H1 (cell line): Measurements from ENCODE around the gene NODAL. TPM values are rescaled to one million over a fixed set of nuclear protein-coding genes. Genes with fewer than 3 reads are reported as not detected.

ENCODE experiments used
- CTCF ChIA-PET: fragments of 300-600 bp; sonication (Branson Sonifier 250); formaldehyde crosslinking; loops from one replicate; lab custom pipeline; 2021; ENCODE audit not compliant: partially characterized antibody; lab: Charles Lee
- POLR2A ChIA-PET: fragments of 300-600 bp; sonication (Branson Sonifier 250); formaldehyde crosslinking; loops from one replicate; lab custom pipeline; 2021; ENCODE audit warnings: inconsistent platforms; ENCODE audit not compliant: partially characterized antibody; lab: Charles Lee
- DNase-seq, 2 experiments: peaks; one replicate each; pipeline versions ENCODE4 v3.0.0 to v3.0.0-alpha.2; 2010 to 2022; ENCODE audit warnings: low spot score in 2 of 2, low read depth in 1 of 2, mixed read lengths in 1 of 2
- FAIRE-seq: peaks from 2 replicates; lab custom pipeline; 2011; peaks lifted over from hg19 to GRCh38; lab: Jason Lieb, UNC
- H2AFZ ChIP-seq: 2 replicates; pipeline ENCODE4 v1.8.1; 2012; ENCODE audit warnings: low read length, inconsistent platforms
- H2AK5ac ChIP-seq: 2 replicates; pipeline ENCODE4 v1.6.1; 2013; ENCODE audit warnings: low read depth, low read length
- H2BK120ac ChIP-seq: replicated peaks from 2 replicates; pipeline ENCODE3; 2013; ENCODE audit warnings: low read depth, low read length, inconsistent platforms
- H2BK12ac ChIP-seq: 2 replicates; pipeline ENCODE4 v1.6.1; 2013; ENCODE audit warnings: low read depth, low read length
- H2BK15ac ChIP-seq: 2 replicates; pipeline ENCODE4 v1.6.1; 2013; ENCODE audit warnings: low read length
- H2BK20ac ChIP-seq: 2 replicates; pipeline ENCODE4 v1.6.1; 2013; ENCODE audit warnings: low read length
- H2BK5ac ChIP-seq: 2 replicates; pipeline ENCODE4 v1.6.1; 2013; ENCODE audit warnings: low read depth, low read length
- H3K14ac ChIP-seq: 2 replicates; pipeline ENCODE4 v1.6.1; 2013; ENCODE audit warnings: inconsistent platforms; ENCODE audit not compliant: insufficient read length
- H3K18ac ChIP-seq: 2 replicates; pipeline ENCODE4 v1.6.1; 2013; ENCODE audit warnings: low read length; ENCODE audit errors: extremely low read depth
- H3K23ac ChIP-seq: 2 replicates; pipeline ENCODE4 v1.6.1; 2013; ENCODE audit warnings: inconsistent platforms; ENCODE audit not compliant: insufficient read length
- H3K23me2 ChIP-seq: 2 replicates; pipeline ENCODE4 v1.6.1; 2013; ENCODE audit warnings: low read depth, low read length
- H3K27ac ChIP-seq: 2 replicates; pipeline ENCODE4 v1.6.1; 2011; ENCODE audit warnings: low read depth, low read length, inconsistent platforms
- H3K27me3 ChIP-seq, 4 experiments: replicated peaks in 1 of 4; 1 replicate in 1 of 4; 2 replicates in 3 of 4; pipeline versions ENCODE4 v1.6.1 to v1.8.1; 2011 to 2013; ENCODE audit warnings: low read length in 3 of 4, mild to moderate bottlenecking in 3 of 4, inconsistent platforms in 2 of 4, mixed read lengths in 2 of 4, moderate library complexity in 1 of 4; ENCODE audit not compliant: control insufficient read depth in 3 of 4, insufficient read depth in 3 of 4; ENCODE audit errors: extremely low read depth in 1 of 4
- H3K36me3 ChIP-seq, 4 experiments: 2 replicates each; pipeline versions ENCODE4 v1.6.1 to v1.8.1; 2011 to 2013; ENCODE audit warnings: mild to moderate bottlenecking in 4 of 4, low read length in 3 of 4, moderate library complexity in 2 of 4, control low read depth in 1 of 4, inconsistent platforms in 1 of 4; ENCODE audit not compliant: insufficient read depth in 4 of 4, control insufficient read depth in 2 of 4
- H3K4ac ChIP-seq: replicated peaks from 2 replicates; pipeline ENCODE3; 2013; ENCODE audit warnings: low read length, low read depth, mixed read lengths, inconsistent platforms; ENCODE audit not compliant: insufficient read length
- H3K4me1 ChIP-seq, 4 experiments: replicated peaks in 1 of 4; 1 replicate in 1 of 4; 2 replicates in 3 of 4; pipeline versions ENCODE4 v1.6.1 to v1.8.1; 2011 to 2013; ENCODE audit warnings: low read length in 3 of 4, inconsistent platforms in 2 of 4, mixed read lengths in 1 of 4; ENCODE audit not compliant: insufficient read depth in 4 of 4, control insufficient read depth in 3 of 4
- H3K4me2 ChIP-seq, 2 experiments: 2 replicates each; pipeline versions ENCODE4 v1.6.1 to v1.8.1; 2011 to 2013; ENCODE audit warnings: low read depth in 2 of 2, low read length in 2 of 2, control low read depth in 1 of 2, inconsistent platforms in 1 of 2, mild to moderate bottlenecking in 1 of 2; ENCODE audit not compliant: insufficient read depth in 1 of 2
- H3K4me3 ChIP-seq, 4 experiments: fragments of 200-600, 300-600 bp in 1 of 4; sonication (generic), shearing (Covaris generic), sonication (Bioruptor Twin) in 1 of 4; 2 replicates each; pipeline versions ENCODE4 v1.5.1 to v1.8.1; 2011 to 2016; ENCODE audit warnings: low read length in 4 of 4, low read depth in 3 of 4, control low read depth in 2 of 4, inconsistent platforms in 2 of 4, mild to moderate bottlenecking in 2 of 4, mixed read lengths in 1 of 4, moderate library complexity in 1 of 4; ENCODE audit not compliant: insufficient read depth in 2 of 4; ENCODE audit errors: extremely low read depth in 1 of 4
- H3K56ac ChIP-seq: replicated peaks from 2 replicates; pipeline ENCODE3; 2013; ENCODE audit warnings: low read depth, mild to moderate bottlenecking, mixed read lengths, low read length, inconsistent platforms; ENCODE audit not compliant: insufficient read length
- H3K79me1 ChIP-seq: 2 replicates; pipeline ENCODE4 v1.6.1; 2013; ENCODE audit warnings: low read depth, low read length, control low read depth
- H3K79me2 ChIP-seq, 2 experiments: 2 replicates each; pipeline versions ENCODE4 v1.6.1 to v1.8.1; 2012 to 2013; ENCODE audit warnings: low read length in 2 of 2, mild to moderate bottlenecking in 2 of 2, inconsistent platforms in 1 of 2; ENCODE audit not compliant: insufficient read depth in 2 of 2, control insufficient read depth in 1 of 2
- H3K9ac ChIP-seq, 4 experiments: replicated peaks in 1 of 4; 1 replicate in 1 of 4; 2 replicates in 3 of 4; pipeline versions ENCODE4 v1.6.1 to v1.8.1; 2011 to 2013; ENCODE audit warnings: low read depth in 3 of 4, low read length in 3 of 4, control low read depth in 2 of 4, mild to moderate bottlenecking in 2 of 4, moderate library complexity in 2 of 4, inconsistent platforms in 1 of 4; ENCODE audit errors: extremely low read depth in 1 of 4
- H3K9me3 ChIP-seq, 2 experiments: 2 replicates each; pipeline versions ENCODE4 v1.6.1 to v1.8.1; 2012 to 2013; ENCODE audit warnings: mild to moderate bottlenecking in 2 of 2, moderate library complexity in 2 of 2, control low read depth in 1 of 2, inconsistent platforms in 1 of 2, low read depth in 1 of 2, low read length in 1 of 2, mixed read lengths in 1 of 2; ENCODE audit not compliant: insufficient read depth in 2 of 2
- H4K20me1 ChIP-seq, 2 experiments: replicated peaks in 1 of 2; 2 replicates each; pipeline versions ENCODE3 to v1.8.1; 2011 to 2013; ENCODE audit warnings: inconsistent platforms in 2 of 2, low read length in 2 of 2, mild to moderate bottlenecking in 1 of 2; ENCODE audit not compliant: insufficient read depth in 2 of 2, control insufficient read depth in 1 of 2
- H4K5ac ChIP-seq: 2 replicates; pipeline ENCODE4 v1.6.1; 2013; ENCODE audit warnings: low read length, low read depth, mixed read lengths, inconsistent platforms; ENCODE audit not compliant: insufficient read length
- H4K8ac ChIP-seq: 2 replicates; pipeline ENCODE4 v1.8.0; 2013; ENCODE audit warnings: mild to moderate bottlenecking, moderate library complexity, low read length, inconsistent platforms; ENCODE audit not compliant: insufficient read depth; ENCODE audit errors: extremely low read depth
- H4K91ac ChIP-seq: replicated peaks from 2 replicates; pipeline ENCODE3; 2013; ENCODE audit warnings: low read length, mixed read lengths, inconsistent platforms; ENCODE audit not compliant: insufficient read length
- SIN3A ChIP-seq, 2 experiments: IDR thresholded peaks in 1 of 2; conservative IDR thresholded peaks in 1 of 2; 2 replicates each; pipeline ENCODE4 v1.6.1; 2011 to 2012; ENCODE audit warnings: low read length in 2 of 2, improper control_type of control experiment in 1 of 2, low read depth in 1 of 2, mild to moderate bottlenecking in 1 of 2
- whole genome bisulfite sequencing, 2 experiments: shearing (Covaris generic) in 1 of 2; methylation state at CpG; one replicate each; pipeline versions ENCODE4 v1.1.6 to v1.1.7; 2013 to 2015; ENCODE audit warnings: low lambda C conversion rate in 2 of 2, mixed read lengths in 2 of 2, inconsistent platforms in 1 of 2, low coverage in 1 of 2, missing lambda C conversion rate in 1 of 2; ENCODE audit not compliant: insufficient replicate concordance in 2 of 2, insufficient coverage in 1 of 2, insufficient read length in 1 of 2; ENCODE audit errors: extremely low coverage in 1 of 2, missing lambda C conversion rate in 1 of 2; 5-methylcytosine and 5-hydroxymethylcytosine counted together
- polyA plus RNA-seq, 7 experiments: library from polyadenylated mRNA; depleted of rRNA in 3 of 7; stranded (reverse) in 5 of 7; unstranded in 2 of 7; fragments of >200 nt in 5 of 7; fragments of 200-250 nt in 2 of 7; gene quantifications; 1 replicate in 5 of 7; 2 replicates in 1 of 7; 4 replicates in 1 of 7; pipeline versions ENCODE4 v1.2.1 to v1.2.3, GENCODE V29; 2011 to 2013; ENCODE audit warnings: missing spikeins in 2 of 7, mixed read lengths in 2 of 7
- total RNA-seq: library from RNA; stranded (reverse); fragmentation: NEBNext Ultra II Directional; extraction: Animal tissue kit (Norgen Biotek cat#: 25700); gene quantifications from 2 replicates; pipeline ENCODE4 v1.2.1, GENCODE V29; 2021

Gene NODAL
- total and polyA plus RNA-seq, 2 of the 8 experiments (the other 6 are each of a cell fraction or from before 2014, with no cell fraction given), result 2.0 to 7.3 TPM

GRCh38 chr10:70482982-70483760, 41.7 kb upstream of the NODAL start:
- H3K27ac ChIP-seq, result no peak overlapping the region
- H3K36me3 ChIP-seq, result peaks cover 0 to 2% (median 0%) of the 10 kb centered on the region in 4 experiments; a peak in 1 of 8 replicates
- no peak overlapping the region; the same call in 1 of the 2 replicates for H2BK5ac ChIP-seq
- no peak overlapping the region for H3K4me2 ChIP-seq
- H2BK15ac ChIP-seq, result no peak overlapping the region; the same call in 1 of the 2 replicates
- H3K23ac ChIP-seq, result no peak overlapping the region
- no peak overlapping the region for H4K5ac ChIP-seq
- H3K9me3 ChIP-seq, result no peaks in the 10 kb centered on the region
- no peak overlapping the region for H2AFZ ChIP-seq
- H2BK12ac ChIP-seq, result no peak overlapping the region
- H4K8ac ChIP-seq, result no peak overlapping the region; the same call in 1 of the 2 replicates
- no peak overlapping the region for H4K91ac ChIP-seq
- peaks cover 6% of the 10 kb centered on the region for H3K79me1 ChIP-seq
- H3K4ac ChIP-seq, result no peak overlapping the region
- H3K18ac ChIP-seq, result no peak overlapping the region
- DNase-seq (no peak), FAIRE-seq (no peak)
- no peak overlapping the region for H3K9ac ChIP-seq
- H2BK20ac ChIP-seq, result no peak overlapping the region; the same call in 1 of the 2 replicates
- peaks cover 0 to 7% of the 10 kb centered on the region in 2 experiments for H4K20me1 ChIP-seq
- peaks cover 0 to 2% (median 0%) of the 10 kb centered on the region in 4 experiments; a peak in 1 of 7 replicates for H3K27me3 ChIP-seq
- no peak for TF ChIP-seq SIN3A (conservative IDR thresholded peaks at IDR 0.05 in 1 of 2, IDR thresholded peaks at IDR 0.05 in 1 of 2; ENCODE audit: low read depth in 1 of 2, low read length in 2 of 2)
- peaks cover 9% of the 10 kb centered on the region; the same call in 1 of the 2 replicates for H3K23me2 ChIP-seq
- CTCF ChIA-PET, result interaction anchor here (0.6 to 43.0 kb wide), 5 partner anchors 22 to 526 kb away, joined by 3 to 908 read pairs (median 3); no protein-coding TSS in a partner anchor
- no peak overlapping the region for H3K56ac ChIP-seq
- H3K79me2 ChIP-seq, result peaks cover 0 to 25% of the 10 kb centered on the region in 2 experiments; a peak in 3 of 4 replicates
- 88% methylated on average over 8 of the region's 8 CpGs; no CpG with 5 or more reads in 1 of the 2 experiments for WGBS, 2 experiments
- no peak overlapping the region for H2AK5ac ChIP-seq
- H3K4me1 ChIP-seq, result peaks cover 3 to 15% (median 12%) of the 10 kb centered on the region in 4 experiments; a peak in 6 of 7 replicates
- H3K14ac ChIP-seq, result no peak overlapping the region
- no peak overlapping the region for H2BK120ac ChIP-seq
- POLR2A ChIA-PET, result interaction anchor here (1.3 kb wide), 1 partner anchor 10 kb away, joined by 3 read pairs; no protein-coding TSS in a partner anchor
- H3K4me3 ChIP-seq, result no peak overlapping the region
